ENCODE measurements around the gene RBMS3. TPM values are rescaled to one million over a fixed set of nuclear protein-coding genes. Genes with fewer than 3 reads are reported as not detected.

RBMS3 gene
- total RNA-seq, 4 donors from 2014 or later: 2.8 to 77.6 (median 13.7) TPM

DNA sequence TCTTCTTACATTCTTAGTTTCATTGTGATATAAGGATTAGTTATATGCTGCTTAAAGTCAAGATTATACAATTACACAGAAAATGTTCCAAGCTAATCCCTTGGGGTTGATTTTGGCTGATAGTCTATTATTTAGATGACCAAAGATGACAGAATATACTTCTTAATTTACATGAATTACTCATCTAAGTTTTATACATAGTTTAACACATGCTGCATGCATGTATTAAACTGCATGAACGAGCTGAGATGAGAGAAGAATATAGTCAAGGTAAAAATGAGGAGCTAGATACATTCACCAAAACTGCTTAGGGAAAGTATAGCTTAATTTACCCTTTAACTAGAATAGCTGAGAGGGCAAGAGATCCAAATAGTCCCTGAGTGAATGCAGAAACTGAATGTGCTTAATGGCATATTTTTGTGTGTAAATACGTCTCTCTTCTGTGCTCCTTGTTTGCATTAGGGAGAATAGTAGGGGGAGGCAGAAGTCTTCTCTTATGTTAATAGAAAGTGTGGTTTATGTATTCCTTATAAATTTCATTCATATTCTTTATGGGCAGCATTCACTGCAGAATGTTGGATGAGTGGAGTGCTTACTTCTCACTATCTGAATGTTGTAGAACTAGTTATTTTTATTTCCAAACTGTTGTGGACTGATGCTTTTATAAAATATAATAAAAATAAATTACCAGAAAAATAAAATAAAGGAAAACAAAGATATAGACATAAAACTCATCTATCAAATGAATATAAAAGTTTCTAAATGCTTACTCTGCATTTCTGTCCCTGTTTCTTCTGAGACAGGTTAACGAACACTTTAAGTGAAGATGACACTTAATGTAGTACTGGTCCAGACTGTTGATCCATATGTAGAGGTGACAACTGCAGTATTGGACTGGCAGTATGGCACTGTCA is 327.8 kb downstream of the RBMS3 start:
- no peaks in the 10 kb centered on the region for H3K9me3 ChIP-seq
- no peaks in the 10 kb centered on the region for H3K36me3 ChIP-seq
- no peaks in the 10 kb centered on the region for H3K27me3 ChIP-seq
- no peak for TF ChIP-seq CTCF (IDR thresholded peaks at IDR 0.05)
- TF ChIP-seq POLR2A (IDR thresholded peaks at IDR 0.05): no peak
- H3K27ac ChIP-seq: no peak overlapping the region
- no peak for DNase-seq
- H3K4me3 ChIP-seq: no peak overlapping the region
- H3K4me1 ChIP-seq: no peaks in the 10 kb centered on the region

- H3K4me1 ChIP-seq: no peaks in the 10 kb centered on the region
- no peak overlapping the region for H3K27ac ChIP-seq
- no peaks in the 10 kb centered on the region for H3K36me3 ChIP-seq
- no peak for DNase-seq
- no peaks in the 10 kb centered on the region for H3K27me3 ChIP-seq
- no peak for TF ChIP-seq POLR2A (IDR thresholded peaks at IDR 0.05)
- TF ChIP-seq CTCF (IDR thresholded peaks at IDR 0.05): no peak
- no peak overlapping the region for H3K4me3 ChIP-seq
- no peaks in the 10 kb centered on the region for H3K9me3 ChIP-seq
Measured at GRCh38 chr3:29609328-29609811, 328.5 kb downstream of the RBMS3 start.

DNA sequence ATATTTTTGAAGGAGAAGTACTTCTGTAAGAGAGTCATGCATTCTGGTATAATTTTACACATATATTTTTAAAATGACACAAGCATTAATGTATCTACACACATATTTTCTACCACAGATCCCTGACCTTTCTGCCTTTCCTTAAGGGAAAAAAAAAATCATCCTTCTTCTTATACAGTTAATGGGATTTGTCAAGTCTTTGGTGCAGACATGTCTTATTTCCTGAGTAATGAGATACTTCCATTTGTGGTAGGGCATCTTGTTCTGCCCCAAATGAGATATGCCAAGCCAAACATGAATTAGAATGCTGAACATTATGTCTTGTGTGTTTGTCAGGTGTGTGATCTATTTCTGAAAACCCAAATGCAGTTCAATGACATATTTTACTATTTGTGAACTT is 329.9 kb downstream of the RBMS3 start:
- H3K4me3 ChIP-seq: no peak overlapping the region
- no peak for DNase-seq
- H3K27me3 ChIP-seq: no peaks in the 10 kb centered on the region
- TF ChIP-seq POLR2A (IDR thresholded peaks at IDR 0.05) (no peak), CTCF (IDR thresholded peaks at IDR 0.05) (no peak)
- no peaks in the 10 kb centered on the region for H3K9me3 ChIP-seq
- H3K4me1 ChIP-seq: no peaks in the 10 kb centered on the region
- no peaks in the 10 kb centered on the region for H3K36me3 ChIP-seq
- H3K27ac ChIP-seq: no peak overlapping the region

- Histone ChIP-seq H3K27me3 (no peaks in the 10 kb centered on the region), H3K27ac (no peak overlapping the region), H3K4me3 (no peak overlapping the region), H3K9me3 (no peaks in the 10 kb centered on the region), H3K4me1 (no peaks in the 10 kb centered on the region), H3K36me3 (no peaks in the 10 kb centered on the region)
- DNase-seq: no peak
- no peak for TF ChIP-seq CTCF (IDR thresholded peaks at IDR 0.05)
Measured at GRCh38 chr3:29611252-29611651, 330.4 kb downstream of the RBMS3 start.

DNA sequence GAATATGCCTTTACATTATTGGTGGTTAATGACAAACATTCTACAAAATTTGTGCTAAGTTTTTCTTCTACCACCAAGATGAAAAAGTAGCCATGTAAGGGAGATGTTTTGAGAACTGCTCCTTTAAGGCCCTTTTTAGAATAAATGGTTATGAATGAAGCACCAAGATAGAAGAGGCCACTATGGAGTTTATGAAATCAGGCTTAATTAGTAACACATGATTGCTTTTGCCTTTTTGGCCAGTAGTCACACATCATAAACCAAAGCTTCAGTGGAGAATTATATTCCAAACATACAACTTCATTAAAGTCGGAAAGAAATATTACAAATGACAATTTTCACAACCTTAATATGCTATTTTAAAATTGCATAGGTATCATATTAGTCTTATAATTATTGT is 331.7 kb downstream of the RBMS3 start:
- Histone ChIP-seq H3K4me3 (no peak overlapping the region), H3K36me3 (no peaks in the 10 kb centered on the region), H3K9me3 (no peaks in the 10 kb centered on the region), H3K27ac (no peak overlapping the region), H3K27me3 (no peaks in the 10 kb centered on the region), H3K4me1 (no peaks in the 10 kb centered on the region)
- DNase-seq: no peak
- TF ChIP-seq POLR2A (IDR thresholded peaks at IDR 0.05): no peak
- no peak for TF ChIP-seq CTCF (IDR thresholded peaks at IDR 0.05)
